Measurements from ENCODE around the gene DDAH2. TPM values are rescaled to one million over a fixed set of nuclear protein-coding genes. Genes with fewer than 3 reads are reported as not detected.

DDAH2 gene
- total RNA-seq, 6 donors from 2014 or later: 46.6 to 157 (median 83.7) TPM

- Histone ChIP-seq H3K36me3 (peaks cover 21 to 99% (median 88%) of the 10 kb centered on the region in 4 donors), H3K4me1 (no peaks in the 10 kb centered on the region), H3K27me3 (no peaks in the 10 kb centered on the region), H3K27ac (no peak overlapping the region), H3K4me3 (no peak overlapping the region), H3K9me3 (no peaks in the 10 kb centered on the region)
- TF ChIP-seq POLR2A (IDR thresholded peaks at IDR 0.05): no peak
- no peak for TF ChIP-seq CTCF (IDR thresholded peaks at IDR 0.05)
- no peak for TF ChIP-seq POLR2AphosphoS5 (IDR thresholded peaks at IDR 0.05)
- no peak for TF ChIP-seq EP300 (IDR thresholded peaks at IDR 0.05)
- ATAC-seq (ENCODE audit: low FRiP score in 2 of 2) (no peak), DNase-seq (no peak)
- 97 to 98% methylated on average over 10 to 12 of the region's 12 CpGs for WGBS, 2 donors
These were observed 37.5 kb downstream of the DDAH2 start for GRCh38 chr6:31691564-31692108.

DNA sequence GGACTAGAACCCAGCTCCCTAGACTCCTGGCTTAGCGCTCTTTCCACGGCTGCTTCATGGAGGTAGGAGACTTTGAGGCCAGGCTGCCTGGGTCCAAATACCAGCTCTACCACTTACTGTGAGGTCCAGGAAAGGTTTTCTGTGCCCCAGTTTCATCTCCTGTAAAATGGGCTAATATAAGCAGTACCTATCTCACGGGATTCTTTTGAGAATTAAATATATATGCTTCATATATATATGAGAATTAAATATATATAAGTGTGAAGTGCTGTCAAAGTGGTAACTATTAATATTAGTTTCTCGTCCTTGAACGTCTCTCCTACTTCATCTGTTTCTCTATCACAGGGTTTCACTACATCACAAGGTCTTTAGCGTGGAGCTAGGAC, 38.0 kb downstream of the DDAH2 start:
- 87 to 90% methylated on average over 6 of the region's 6 CpGs for WGBS, 2 donors
- peak overlapping the region in 1 of 4 donors; percentile 10 for H3K27ac ChIP-seq
- H3K36me3 ChIP-seq: peaks cover 21 to 99% (median 90%) of the 10 kb centered on the region in 4 donors
- no peaks in the 10 kb centered on the region for H3K27me3 ChIP-seq
- no peak for DNase-seq
- no peaks in the 10 kb centered on the region for H3K4me1 ChIP-seq
- no peak for ATAC-seq (ENCODE audit: low FRiP score in 2 of 2)
- TF ChIP-seq EP300 (IDR thresholded peaks at IDR 0.05): no peak
- TF ChIP-seq POLR2AphosphoS5 (IDR thresholded peaks at IDR 0.05): no peak
- TF ChIP-seq CTCF (IDR thresholded peaks at IDR 0.05): no peak
- no peak for TF ChIP-seq POLR2A (IDR thresholded peaks at IDR 0.05)
- H3K9me3 ChIP-seq: no peaks in the 10 kb centered on the region
- H3K4me3 ChIP-seq: no peak overlapping the region

DNA sequence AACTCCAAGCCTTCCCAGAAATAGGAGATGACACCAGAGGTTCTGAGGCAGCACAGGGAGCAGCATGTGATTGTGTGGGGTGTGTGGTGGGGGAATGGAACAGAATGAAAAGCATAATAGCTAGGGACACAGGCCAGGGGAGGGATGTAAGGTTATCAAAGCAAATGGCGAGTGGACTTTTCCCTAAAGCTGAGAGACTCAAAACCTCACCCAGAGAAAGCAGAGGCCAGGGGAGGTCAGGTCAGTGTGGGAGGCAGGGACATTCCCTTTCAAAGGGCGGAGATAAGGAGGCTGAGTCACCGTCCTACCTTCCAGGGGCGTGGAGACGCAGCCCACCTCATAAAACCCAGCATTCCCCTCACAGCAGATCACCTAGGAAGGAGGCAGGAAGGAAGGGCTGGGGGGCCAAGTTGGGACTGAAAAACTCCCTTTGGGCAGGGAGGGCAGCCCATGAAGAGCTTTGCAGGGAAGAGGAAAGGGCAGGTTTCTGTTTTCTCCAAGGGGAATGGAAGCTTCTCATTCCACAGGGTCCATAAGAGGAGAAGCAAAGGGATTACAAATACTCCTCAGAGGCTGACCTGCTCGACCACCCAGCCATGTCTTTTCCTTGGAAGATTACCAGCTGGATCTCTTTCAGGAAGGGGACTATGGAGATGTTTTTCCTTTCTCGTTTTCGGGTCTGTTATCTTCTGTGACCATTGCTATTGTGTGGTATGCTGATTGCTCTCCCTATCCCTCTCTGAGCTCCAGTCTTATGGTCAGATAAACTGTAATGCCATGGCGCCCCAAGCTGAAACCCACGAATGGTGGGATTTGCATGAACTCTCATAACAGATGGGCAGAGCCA, 38.6 kb downstream of the DDAH2 start:
- WGBS, 2 donors: 73 to 76% methylated on average over 10 of the region's 10 CpGs
- no peak for DNase-seq
- no peaks in the 10 kb centered on the region for H3K9me3 ChIP-seq
- no peak overlapping the region for H3K4me3 ChIP-seq
- no peaks in the 10 kb centered on the region for H3K4me1 ChIP-seq
- TF ChIP-seq POLR2A (IDR thresholded peaks at IDR 0.05): no peak
- no peak for TF ChIP-seq EP300 (IDR thresholded peaks at IDR 0.05)
- TF ChIP-seq CTCF (IDR thresholded peaks at IDR 0.05): no peak
- no peak for TF ChIP-seq POLR2AphosphoS5 (IDR thresholded peaks at IDR 0.05)
- H3K36me3 ChIP-seq: peaks cover 21 to 99% (median 84%) of the 10 kb centered on the region in 4 donors
- no peaks in the 10 kb centered on the region for H3K27me3 ChIP-seq
- no peak for ATAC-seq (ENCODE audit: low FRiP score in 2 of 2)
- peak overlapping the region in 1 of 4 donors; percentile 10 for H3K27ac ChIP-seq

DNA sequence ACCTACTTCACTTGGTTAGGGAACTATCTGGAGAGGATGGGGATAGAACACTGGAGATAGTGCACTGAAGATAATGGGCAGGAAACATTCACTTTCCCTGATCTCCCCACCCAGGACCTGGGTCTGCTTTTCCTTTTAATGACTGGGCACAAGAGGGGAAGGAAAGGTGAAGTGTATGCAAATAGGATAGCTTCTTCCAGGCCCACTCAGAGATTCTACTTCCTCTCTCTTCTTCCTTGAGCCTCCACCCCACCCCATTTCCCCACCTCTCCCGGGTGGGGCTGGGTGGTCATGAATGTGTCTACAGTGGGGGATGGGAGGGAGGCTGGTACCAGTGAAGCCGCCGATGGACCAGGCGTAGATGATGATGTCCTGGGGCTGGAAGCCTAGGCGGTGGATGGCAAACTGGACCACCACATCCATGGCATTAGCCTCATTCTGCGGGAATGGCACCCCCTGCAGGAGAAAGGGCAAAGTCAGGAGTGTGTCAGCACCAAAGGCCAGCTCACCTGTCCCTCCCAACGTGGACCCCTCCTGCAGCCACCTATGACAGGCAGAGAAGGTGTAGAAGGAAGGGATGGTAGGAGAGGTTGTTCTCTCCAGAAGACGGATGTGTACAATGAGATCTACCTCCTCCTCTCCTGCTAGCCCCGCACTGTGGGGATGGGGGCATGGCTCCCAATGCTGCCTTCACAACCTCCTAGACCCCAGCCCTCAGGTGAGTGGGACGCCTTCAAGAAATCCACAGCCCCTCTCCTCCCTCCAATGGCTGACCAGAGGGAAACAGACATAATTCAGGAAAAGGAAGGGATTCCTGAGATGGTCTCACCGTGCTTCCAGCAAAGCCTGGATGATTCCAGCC, 39.6 kb downstream of the DDAH2 start:
- no peak for ATAC-seq (ENCODE audit: low FRiP score in 2 of 2)
- Histone ChIP-seq H3K27ac (no peak overlapping the region), H3K9me3 (no peaks in the 10 kb centered on the region), H3K4me3 (no peak overlapping the region), H3K4me1 (no peaks in the 10 kb centered on the region), H3K36me3 (peaks cover 17 to 94% (median 75%) of the 10 kb centered on the region in 4 donors), H3K27me3 (no peaks in the 10 kb centered on the region)
- WGBS, 2 donors: 66 to 75% methylated on average over 7 to 11 of the region's 11 CpGs
- TF ChIP-seq CTCF (IDR thresholded peaks at IDR 0.05): peak in 2 of 6 experiments; percentile 9 to 11
- no peak for TF ChIP-seq EP300 (IDR thresholded peaks at IDR 0.05)
- no peak for TF ChIP-seq POLR2AphosphoS5 (IDR thresholded peaks at IDR 0.05)
- TF ChIP-seq POLR2A (IDR thresholded peaks at IDR 0.05): no peak
- DNase-seq: no peak
